MG63 (cell line): Measurements from ENCODE around the gene MNDA. TPM values are rescaled to one million over a fixed set of nuclear protein-coding genes. Genes with fewer than 3 reads are reported as not detected.

ENCODE experiments used
- DNase-seq: peaks from one replicate; pipeline ENCODE4 v3.0.0-alpha.2; 2020
- H3K27me3 ChIP-seq: fragments of 250-450 bp; sonication (Bioruptor Pico); 2 replicates; pipeline ENCODE4 v1.5.1; 2020; ENCODE audit warnings: mild to moderate bottlenecking, moderate library complexity
- H3K36me3 ChIP-seq: fragments of 250-450 bp; sonication (Bioruptor Pico); 2 replicates; pipeline ENCODE4 v1.5.1; 2020; ENCODE audit warnings: mild to moderate bottlenecking, moderate library complexity
- H3K4me3 ChIP-seq: fragments of 250-450 bp; sonication (Bioruptor Pico); 2 replicates; pipeline ENCODE4 v1.5.1; 2020; ENCODE audit warnings: mild to moderate bottlenecking, moderate library complexity
- H3K9me3 ChIP-seq: fragments of 250-450 bp; sonication (Bioruptor Pico); 2 replicates; pipeline ENCODE4 v1.5.1; 2020; ENCODE audit warnings: mild to moderate bottlenecking, moderate library complexity
- total RNA-seq: library from RNA; depleted of rRNA; stranded (reverse); fragments of >200 nt; shearing (Covaris generic); gene quantifications from 2 replicates; pipeline ENCODE4 v1.2.3, GENCODE V29; 2014; ENCODE audit warnings: low replicate concordance; rRNA removed

MNDA gene
- not detected in 2 replicates for total RNA-seq

DNA sequence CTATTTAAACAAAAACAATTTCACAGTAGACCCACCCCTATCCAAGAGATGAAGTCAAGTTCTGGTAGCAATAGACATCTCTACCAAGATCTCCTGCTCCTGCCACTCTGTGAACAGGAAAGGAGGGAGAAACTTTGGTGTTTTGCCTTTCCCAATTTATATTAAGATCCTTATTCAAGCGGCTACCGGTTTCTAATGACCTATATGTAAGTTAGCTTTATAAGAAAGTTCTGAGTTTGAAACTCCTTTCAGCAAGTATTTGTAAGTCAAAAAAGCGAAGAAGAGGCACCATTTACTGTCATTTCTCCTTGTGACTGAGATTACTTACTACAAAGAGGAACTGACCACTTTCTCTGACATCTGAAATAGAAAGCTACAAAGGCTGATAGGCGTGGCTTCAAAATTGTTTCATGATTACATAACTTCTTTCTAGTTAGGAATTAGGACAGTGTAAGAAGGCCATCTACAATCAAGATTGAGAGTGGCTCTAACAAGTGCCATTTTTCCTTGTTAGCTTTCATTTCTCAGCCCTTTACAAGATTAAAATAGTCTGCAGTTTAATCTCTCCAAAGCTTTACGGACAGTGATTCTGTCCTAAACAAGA, at the start of gene MNDA:
MNDA (plus strand) TSS at position 448 of the 604 bp plus-strand sequence. CDS start 10,803 bp downstream, outside the sequence.
- Histone ChIP-seq H3K27me3 (no peaks in the 10 kb centered on the region), H3K36me3 (no peaks in the 10 kb centered on the region), H3K9me3 (no peaks in the 10 kb centered on the region), H3K4me3 (no peak within 1 kb of the TSS)
- DNase-seq = no peak

DNA sequence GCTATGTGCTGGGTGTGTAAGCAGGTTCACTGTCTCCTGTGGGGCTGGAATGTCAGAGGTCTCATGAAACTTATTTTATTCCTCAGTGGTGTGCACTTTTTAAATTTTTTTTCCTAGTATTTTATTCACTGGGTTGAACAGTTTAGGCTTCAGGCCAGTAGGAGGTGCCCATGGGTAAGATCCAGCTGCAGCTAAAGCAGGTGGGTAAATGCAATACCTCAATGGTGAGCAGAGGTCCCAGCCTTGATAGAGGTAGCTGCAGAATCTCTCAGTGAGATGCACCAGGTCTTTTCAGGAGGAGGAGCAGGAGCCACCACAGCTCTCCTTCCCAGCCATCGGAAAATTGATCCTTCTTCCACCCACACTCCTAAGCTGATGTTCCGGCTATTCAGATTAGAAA, 37.5 kb upstream of the MNDA start:
- Histone ChIP-seq H3K4me3 (no peak overlapping the region), H3K9me3 (no peaks in the 10 kb centered on the region), H3K27me3 (no peaks in the 10 kb centered on the region), H3K36me3 (no peaks in the 10 kb centered on the region)
- DNase-seq = no peak

DNA sequence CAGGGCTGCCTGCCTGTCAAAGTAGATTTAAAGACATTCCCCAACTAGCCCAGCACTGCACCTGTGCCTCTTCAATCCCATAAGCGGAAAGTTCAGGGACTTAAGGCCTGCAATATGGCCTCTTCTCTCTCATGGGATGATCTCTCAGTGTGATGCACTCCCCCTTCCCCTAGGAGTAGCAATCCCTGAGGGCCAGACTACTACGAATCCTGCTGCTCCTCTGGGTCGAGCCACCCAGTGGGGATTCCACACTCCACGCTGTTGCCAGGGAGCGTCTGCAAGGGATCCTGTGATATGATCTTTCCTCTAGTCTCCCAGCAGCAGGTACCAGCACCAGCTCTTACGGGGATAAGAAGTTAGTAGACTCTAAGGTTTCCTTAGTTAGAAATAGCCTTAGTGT, 36.9 kb upstream of the MNDA start:
- no peak for DNase-seq
- H3K27me3 ChIP-seq = no peaks in the 10 kb centered on the region; the same call in 1 of the 2 replicates
- no peak overlapping the region for H3K4me3 ChIP-seq
- no peaks in the 10 kb centered on the region for H3K9me3 ChIP-seq
- H3K36me3 ChIP-seq = no peaks in the 10 kb centered on the region

DNA sequence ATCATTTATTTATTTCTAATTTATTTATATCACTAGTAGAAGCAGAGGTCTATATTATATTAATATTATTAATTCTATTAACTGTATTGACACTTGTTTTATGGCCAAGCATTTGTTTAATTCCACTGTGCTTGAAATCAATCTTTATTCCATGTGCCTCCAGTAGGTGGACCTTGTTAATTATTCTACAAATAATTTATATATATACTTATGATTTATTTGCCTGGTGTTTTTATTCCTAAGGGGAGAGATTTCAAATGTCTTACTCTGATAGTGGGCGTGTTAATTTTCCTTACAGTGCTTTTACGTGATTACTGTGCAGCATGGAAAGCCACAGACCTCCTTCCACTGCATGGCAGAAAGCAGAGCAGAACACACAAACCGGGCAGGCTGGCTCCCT, 32.6 kb upstream of the MNDA start:
- Histone ChIP-seq H3K4me3 (no peak overlapping the region), H3K36me3 (no peaks in the 10 kb centered on the region), H3K9me3 (no peaks in the 10 kb centered on the region), H3K27me3 (peaks cover 3% of the 10 kb centered on the region; the same call in 1 of the 2 replicates)
- no peak for DNase-seq

DNA sequence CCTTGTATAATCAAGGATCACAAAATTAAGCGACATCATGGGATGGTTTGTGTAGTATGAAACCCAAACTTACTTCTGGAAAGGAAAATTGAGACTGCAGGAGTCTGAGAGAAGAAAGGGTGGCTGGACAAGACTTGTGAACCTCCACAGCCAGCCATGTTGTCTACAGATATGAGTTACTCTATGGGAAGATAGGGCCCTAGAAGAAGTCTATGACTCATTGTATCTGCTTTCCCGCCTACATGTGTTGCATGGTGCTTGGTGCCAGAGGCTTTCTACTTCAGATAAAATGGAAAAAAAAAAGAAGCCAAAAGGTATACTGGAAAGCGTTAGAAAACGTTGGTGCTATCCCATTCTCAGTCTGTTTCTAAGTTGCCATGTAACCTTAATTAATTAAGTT, 31.5 kb upstream of the MNDA start:
- DNase-seq = no peak
- Histone ChIP-seq H3K9me3 (no peaks in the 10 kb centered on the region), H3K27me3 (peaks cover 3% of the 10 kb centered on the region; the same call in 1 of the 2 replicates), H3K36me3 (no peaks in the 10 kb centered on the region), H3K4me3 (no peak overlapping the region)

DNA sequence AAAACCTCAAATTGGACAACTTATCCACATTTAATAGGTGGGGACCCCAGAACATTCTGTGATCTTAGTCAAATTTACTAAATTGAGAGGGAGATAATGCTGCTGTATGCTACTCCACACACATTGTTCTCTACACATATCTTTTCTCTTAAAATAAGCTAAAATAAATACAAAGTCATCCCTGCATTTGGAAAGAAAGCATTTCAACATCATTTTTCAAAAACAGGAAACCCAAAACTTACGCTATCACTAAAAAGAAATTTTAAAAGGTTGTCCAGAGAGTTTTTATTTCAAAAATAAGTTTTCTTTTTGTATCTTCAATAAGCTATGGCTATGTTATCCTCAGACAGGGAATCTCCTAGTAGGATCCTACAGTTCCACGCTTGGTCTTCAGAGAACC, 30.6 kb upstream of the MNDA start:
- DNase-seq = no peak
- Histone ChIP-seq H3K36me3 (no peaks in the 10 kb centered on the region), H3K4me3 (no peak overlapping the region), H3K9me3 (no peaks in the 10 kb centered on the region), H3K27me3 (peaks cover 3% of the 10 kb centered on the region; the same call in 1 of the 2 replicates)

DNA sequence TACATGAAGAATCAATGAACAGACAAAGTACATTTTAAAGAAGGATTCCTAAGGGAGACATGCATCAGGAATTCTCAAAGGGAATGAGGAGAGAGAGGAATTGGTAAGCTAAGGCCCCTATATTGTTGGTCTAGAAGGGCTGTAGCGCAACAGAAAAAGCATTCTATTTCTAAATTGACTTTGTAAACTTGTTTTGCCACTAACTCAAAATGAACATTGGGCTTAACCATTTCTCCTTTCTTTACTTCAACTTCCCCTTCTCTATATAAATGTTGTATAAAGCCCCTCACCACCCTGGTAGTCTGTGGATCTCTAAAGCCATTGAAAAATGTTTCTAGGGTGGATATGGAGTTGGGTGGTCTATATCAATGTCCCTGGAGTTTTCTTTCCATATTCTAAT, 29.8 kb upstream of the MNDA start:
- Histone ChIP-seq H3K9me3 (no peaks in the 10 kb centered on the region), H3K4me3 (no peak overlapping the region), H3K27me3 (peaks cover 3% of the 10 kb centered on the region; the same call in 1 of the 2 replicates), H3K36me3 (no peaks in the 10 kb centered on the region)
- no peak for DNase-seq

DNA sequence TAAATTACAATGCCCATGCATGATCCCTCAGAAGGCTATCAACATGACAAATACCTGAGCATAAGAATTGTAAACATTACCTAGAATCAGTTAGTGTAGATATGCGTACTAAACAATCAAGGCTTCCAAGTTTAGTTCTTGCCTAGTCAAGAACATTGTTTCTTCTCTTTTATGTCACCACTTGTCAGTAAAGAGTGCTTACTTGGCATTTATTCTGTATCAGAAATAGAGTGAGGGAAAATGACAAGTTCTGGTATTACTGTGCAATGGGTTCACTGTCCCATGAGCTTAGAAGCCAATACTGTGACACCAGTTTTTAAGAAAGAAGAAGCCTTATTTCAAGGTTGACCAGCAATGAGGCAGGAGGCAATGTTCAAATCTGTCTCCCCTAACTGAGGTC, 27.5 kb upstream of the MNDA start:
- DNase-seq = no peak
- Histone ChIP-seq H3K36me3 (no peaks in the 10 kb centered on the region), H3K9me3 (no peaks in the 10 kb centered on the region), H3K4me3 (no peak overlapping the region), H3K27me3 (peaks cover 3% of the 10 kb centered on the region; the same call in 1 of the 2 replicates)

DNA sequence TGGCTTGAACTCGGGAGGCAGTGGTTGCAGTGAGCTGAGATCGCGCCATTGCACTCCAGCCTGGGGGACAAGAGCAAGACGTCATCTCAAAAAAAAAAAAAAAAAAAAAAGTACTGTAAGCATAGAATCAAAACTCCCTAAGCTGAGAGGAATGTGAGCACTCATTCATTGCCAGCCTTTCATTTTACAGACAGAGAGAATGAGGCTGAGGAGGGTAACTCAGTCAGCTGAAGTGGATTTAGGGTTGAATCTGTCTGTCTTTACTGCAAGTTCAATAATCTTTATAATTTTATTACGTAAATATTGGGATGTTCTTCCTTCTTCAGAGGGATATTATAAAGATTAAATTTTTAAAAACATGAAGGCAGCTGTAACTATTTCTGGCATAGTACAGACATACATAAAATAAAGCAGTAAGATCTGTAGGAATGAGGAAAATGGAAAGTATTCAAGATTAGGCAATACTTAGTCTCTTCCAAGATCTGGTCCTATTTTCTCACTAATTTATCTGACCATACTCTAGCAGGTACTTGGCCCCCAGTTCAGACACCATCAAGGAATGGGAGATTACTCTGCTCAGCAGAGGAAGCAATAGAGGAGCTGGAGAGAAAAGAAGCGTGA, 24.1 kb upstream of the MNDA start:
- no peak for DNase-seq
- H3K36me3 ChIP-seq = no peaks in the 10 kb centered on the region
- H3K4me3 ChIP-seq = no peak overlapping the region
- H3K9me3 ChIP-seq = no peaks in the 10 kb centered on the region
- H3K27me3 ChIP-seq = 0 out of 2 replicates have a peak, but pooled peaks cover 3% of the 10 kb centered on the region

DNA sequence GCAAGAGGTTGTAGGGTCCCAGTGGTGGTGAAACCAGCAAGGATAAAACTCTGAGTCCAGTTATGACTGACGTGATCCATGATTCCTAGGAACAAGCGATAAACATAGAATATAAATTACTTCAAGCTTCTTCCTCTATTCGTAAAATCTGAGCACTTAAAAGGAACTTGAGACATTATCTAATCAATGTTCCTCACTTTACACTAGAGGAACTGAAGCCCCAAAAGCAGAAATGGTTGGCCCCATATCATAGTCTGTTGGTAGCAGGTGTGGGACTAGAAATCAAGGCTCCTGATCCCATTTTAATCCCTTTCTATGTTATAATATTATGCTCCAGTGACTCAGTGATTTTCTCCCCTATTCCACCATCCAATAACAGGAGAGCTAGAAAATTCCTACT, 21.9 kb upstream of the MNDA start:
- no peaks in the 10 kb centered on the region for H3K9me3 ChIP-seq
- no peak for DNase-seq
- no peak overlapping the region for H3K4me3 ChIP-seq
- no peaks in the 10 kb centered on the region for H3K27me3 ChIP-seq
- no peaks in the 10 kb centered on the region for H3K36me3 ChIP-seq

DNA sequence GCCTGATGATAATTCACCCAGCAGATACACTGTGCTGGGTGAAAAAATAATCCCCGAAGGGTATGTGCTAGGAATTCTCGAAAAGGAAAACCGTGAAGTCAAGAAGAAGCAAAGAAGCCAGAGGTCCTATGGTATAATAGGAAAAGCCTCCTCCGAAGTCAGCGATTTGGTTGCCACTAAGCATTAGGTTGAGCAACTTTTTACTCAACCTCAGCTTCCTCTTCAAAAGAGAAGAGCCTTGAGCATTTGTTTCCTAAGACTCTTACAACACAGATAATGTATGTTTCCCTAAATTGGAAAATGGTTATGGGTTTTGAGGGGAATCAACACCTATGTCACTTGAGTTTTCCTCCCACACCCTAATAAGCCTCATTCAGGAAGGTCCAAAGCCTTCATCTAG, 21.3 kb upstream of the MNDA start:
- no peak for DNase-seq
- H3K36me3 ChIP-seq = no peaks in the 10 kb centered on the region
- no peaks in the 10 kb centered on the region for H3K9me3 ChIP-seq
- H3K27me3 ChIP-seq = no peaks in the 10 kb centered on the region
- no peak overlapping the region for H3K4me3 ChIP-seq

DNA sequence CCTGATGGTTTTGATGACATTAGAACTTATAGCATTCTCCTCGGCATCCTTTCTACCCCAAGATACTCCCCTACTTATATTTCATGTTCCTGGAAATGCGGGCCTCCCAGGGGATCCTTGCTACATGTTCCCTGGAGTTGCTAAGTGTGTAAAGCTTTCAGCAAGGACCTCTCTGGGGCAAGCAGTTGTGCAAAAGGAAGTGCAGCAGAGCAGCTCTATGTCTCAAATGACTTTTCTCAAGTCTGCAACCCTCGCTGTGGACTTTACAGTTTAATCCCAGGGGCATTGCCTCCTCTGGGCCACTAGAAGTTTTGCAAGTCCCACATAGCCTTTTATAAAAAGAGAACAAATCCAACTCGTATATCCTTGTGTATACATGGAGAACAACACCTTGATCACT, 20.8 kb upstream of the MNDA start:
- Histone ChIP-seq H3K4me3 (no peak overlapping the region), H3K9me3 (no peaks in the 10 kb centered on the region), H3K36me3 (no peaks in the 10 kb centered on the region), H3K27me3 (no peaks in the 10 kb centered on the region)
- no peak for DNase-seq

DNA sequence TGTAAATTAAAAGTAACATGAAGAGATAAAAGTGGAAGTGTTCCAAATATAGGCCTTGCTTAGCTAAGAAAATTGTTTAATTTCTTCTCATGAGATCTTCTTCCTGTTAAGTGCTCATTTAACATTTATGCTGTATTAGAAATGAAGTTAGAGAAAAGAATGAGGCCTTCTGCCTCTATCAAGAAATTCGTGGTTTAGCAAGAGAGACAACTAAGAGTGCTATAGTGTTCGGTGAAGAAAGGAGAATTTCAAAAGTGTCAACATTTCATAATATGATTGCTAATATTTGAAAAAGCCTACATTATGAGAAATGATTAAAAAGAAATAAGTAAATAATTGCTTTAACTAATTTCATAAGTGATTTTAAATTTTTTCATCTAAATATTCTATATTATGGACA, 18.8 kb upstream of the MNDA start:
- DNase-seq = no peak
- Histone ChIP-seq H3K9me3 (no peaks in the 10 kb centered on the region), H3K4me3 (no peak overlapping the region), H3K27me3 (no peaks in the 10 kb centered on the region), H3K36me3 (no peaks in the 10 kb centered on the region)

DNA sequence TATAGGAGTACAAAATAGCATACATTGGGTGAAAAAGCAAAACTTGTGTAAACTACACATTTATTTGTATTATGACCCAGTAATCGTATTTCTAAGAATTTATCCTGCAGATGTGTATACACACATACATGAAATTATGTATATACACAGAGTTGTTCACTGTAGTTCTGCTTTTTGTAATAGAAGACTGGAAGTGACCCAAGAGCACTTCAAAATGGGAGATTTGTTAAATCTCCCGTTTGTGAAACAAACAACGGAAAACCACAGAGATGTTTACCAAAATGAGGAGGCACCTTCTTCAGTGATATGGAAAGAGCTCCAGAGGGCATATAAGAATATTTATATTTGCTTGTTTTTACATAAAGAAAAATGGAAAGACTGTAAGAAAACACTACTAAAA, 18.0 kb upstream of the MNDA start:
- DNase-seq = no peak
- H3K9me3 ChIP-seq = no peaks in the 10 kb centered on the region
- H3K36me3 ChIP-seq = no peaks in the 10 kb centered on the region
- no peaks in the 10 kb centered on the region for H3K27me3 ChIP-seq
- no peak overlapping the region for H3K4me3 ChIP-seq

DNA sequence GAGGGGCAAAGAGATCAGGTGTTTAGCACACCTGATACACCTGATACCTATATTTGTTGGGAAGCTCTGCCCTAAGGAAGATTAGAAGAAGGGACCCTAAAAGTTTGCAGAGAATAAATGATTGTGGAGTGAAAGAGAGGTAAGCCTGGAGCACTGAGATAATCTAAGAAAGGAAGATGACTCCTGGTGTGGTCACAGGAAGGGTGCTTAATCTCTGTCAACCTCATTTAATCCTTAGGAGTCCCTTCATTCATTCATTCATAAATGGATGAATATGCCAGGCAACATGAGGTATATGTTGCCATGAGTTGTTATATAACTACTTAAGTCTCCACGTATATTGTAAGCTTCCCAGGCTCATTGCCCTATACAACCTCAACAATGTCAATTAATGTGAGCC, 16.2 kb upstream of the MNDA start:
- Histone ChIP-seq H3K27me3 (no peaks in the 10 kb centered on the region), H3K4me3 (no peak overlapping the region), H3K9me3 (no peaks in the 10 kb centered on the region), H3K36me3 (no peaks in the 10 kb centered on the region)
- DNase-seq = no peak

DNA sequence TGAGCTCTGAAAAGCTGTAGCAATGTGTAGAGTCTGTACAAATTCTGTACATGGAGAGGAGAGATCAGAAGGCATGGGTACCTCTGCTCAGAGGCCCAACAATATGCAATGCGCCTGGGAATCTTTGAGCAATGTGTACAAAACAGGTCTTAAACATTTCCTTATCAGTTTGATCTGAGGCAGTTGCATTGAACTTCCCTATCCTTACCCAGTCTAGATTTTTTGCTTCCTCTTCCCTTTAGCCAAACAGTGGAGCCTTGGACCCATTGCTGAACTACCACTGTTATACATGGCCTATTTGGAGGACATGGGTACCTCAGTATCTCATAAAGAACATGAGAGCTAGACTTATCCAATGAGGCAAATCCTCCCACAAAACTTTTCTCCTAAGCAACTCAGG, 12.6 kb upstream of the MNDA start:
- Histone ChIP-seq H3K27me3 (no peaks in the 10 kb centered on the region), H3K36me3 (no peaks in the 10 kb centered on the region), H3K9me3 (no peaks in the 10 kb centered on the region), H3K4me3 (no peak overlapping the region)
- no peak for DNase-seq

DNA sequence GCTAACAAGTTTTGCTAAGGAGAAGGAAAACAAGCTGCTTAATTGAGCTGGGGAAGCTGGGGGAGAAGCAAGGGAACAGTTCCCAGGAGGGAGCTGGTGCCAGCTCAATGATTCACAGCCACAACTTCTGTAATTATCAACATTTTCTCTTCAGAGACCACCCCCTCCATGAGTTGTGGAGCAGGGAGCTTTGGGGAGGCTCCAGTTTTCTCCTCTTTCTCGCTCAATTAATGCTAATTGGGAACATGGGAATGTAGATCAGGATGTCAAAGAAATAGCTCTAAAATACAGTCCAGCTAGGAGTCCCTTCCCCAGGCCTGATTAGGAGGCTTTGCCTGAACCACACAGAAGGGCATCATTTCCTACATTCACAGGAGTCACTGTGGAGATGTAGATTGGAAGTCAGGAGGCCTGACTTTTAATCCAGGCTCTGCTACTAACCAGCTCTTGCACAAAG, 12.1 kb upstream of the MNDA start:
- H3K4me3 ChIP-seq = no peak overlapping the region
- DNase-seq = no peak
- H3K27me3 ChIP-seq = no peaks in the 10 kb centered on the region
- H3K36me3 ChIP-seq = no peaks in the 10 kb centered on the region
- no peaks in the 10 kb centered on the region for H3K9me3 ChIP-seq
